HepG2 (cell line): ENCODE measurements around the gene TLR6. TPM values are rescaled to one million over a fixed set of nuclear protein-coding genes. Genes with fewer than 3 reads are reported as not detected.

Experiments
- ATAC-seq: fragments of 200-7000 bp; cut with Tn5 transposase; 3 replicates; pipeline ENCODE4 v1.9.1; 2020; ENCODE audit warnings: mild to moderate bottlenecking, moderate library complexity
- BruUV-seq: library from RNA; stranded (reverse); fragments of 400-500 nt; replicated peaks from 2 replicates; lab custom pipeline; 2021; lab: Mats Ljungman, UMichigan
- CTCF ChIA-PET: fragments of 300-600 bp; formaldehyde crosslinking; extraction: SDS; loops from one replicate; lab custom pipeline; 2021; ENCODE audit warnings: low total read pairs, inconsistent platforms, low intra/inter-chr PET ratio; lab: Yijun Ruan, JAX
- POLR2A ChIA-PET: fragments of 350-600 bp; sonication (Branson Sonifier 250); formaldehyde crosslinking; loops from one replicate; lab custom pipeline; 2020; ENCODE audit warnings: antibody characterized with exemption, inconsistent platforms; lab: Yijun Ruan, JAX
- DNase-seq: peaks from one replicate; pipeline ENCODE4 v3.0.0-alpha.2; 2015; ENCODE audit warnings: low spot score
- FAIRE-seq: peaks from 3 replicates; lab custom pipeline; 2011; peaks lifted over from hg19 to GRCh38; lab: Jason Lieb, UNC
- H2AFZ ChIP-seq: one replicate; pipeline ENCODE4 v1.6.1; 2011; ENCODE audit warnings: low read length, inconsistent platforms
- H3K27ac ChIP-seq: fragments of 300-600 bp; 3 replicates; pipeline ENCODE4 v1.8.0; 2011; ENCODE audit warnings: mixed run types, mild to moderate bottlenecking, mixed read lengths, low read length, inconsistent platforms; ENCODE audit not compliant: insufficient read depth; ENCODE audit errors: extremely low read length
- H3K27me3 ChIP-seq, 2 experiments: fragments of 200-600 bp in 1 of 2; 2 replicates in 1 of 2; 3 replicates in 1 of 2; pipeline versions ENCODE4 v1.6.0 to v1.8.0; 2011; ENCODE audit warnings: low read length in 2 of 2, mild to moderate bottlenecking in 2 of 2, moderate library complexity in 2 of 2, inconsistent platforms in 1 of 2; ENCODE audit not compliant: insufficient read depth in 2 of 2, control insufficient read depth in 1 of 2
- H3K36me3 ChIP-seq, 2 experiments: fragments of 200-600 bp in 1 of 2; replicated peaks in 1 of 2; 2 replicates in 1 of 2; 3 replicates in 1 of 2; pipeline versions ENCODE4 v1.5.1 to v1.8.0; 2011; ENCODE audit warnings: low read length in 2 of 2, inconsistent platforms in 1 of 2; ENCODE audit not compliant: insufficient read depth in 2 of 2, control insufficient read depth in 1 of 2
- H3K4me1 ChIP-seq: 2 replicates; pipeline ENCODE4 v1.5.1; 2012; ENCODE audit warnings: low read length, inconsistent platforms; ENCODE audit not compliant: insufficient read depth
- H3K4me2 ChIP-seq: 2 replicates; pipeline ENCODE4 v1.6.0; 2011; ENCODE audit warnings: low read depth, low read length, inconsistent platforms
- H3K4me3 ChIP-seq, 3 experiments: fragments of 200-600 bp in 1 of 3; sonication (generic), shearing (Covaris generic) in 1 of 3; replicated peaks in 1 of 3; 2 replicates each; pipeline ENCODE4 v1.5.1; 2011 to 2016; ENCODE audit warnings: low read length in 3 of 3, inconsistent platforms in 2 of 3, low read depth in 2 of 3, mild to moderate bottlenecking in 2 of 3, control low read depth in 1 of 3, mixed read lengths in 1 of 3; ENCODE audit not compliant: insufficient read depth in 1 of 3
- H3K79me2 ChIP-seq: one replicate; pipeline ENCODE4 v1.6.1; 2011; ENCODE audit warnings: low read length, inconsistent platforms; ENCODE audit not compliant: insufficient read depth
- H3K9ac ChIP-seq: 2 replicates; pipeline ENCODE4 v1.6.0; 2011; ENCODE audit warnings: mild to moderate bottlenecking, low read depth, low read length, inconsistent platforms; ENCODE audit not compliant: insufficient read depth
- H3K9me3 ChIP-seq: 2 replicates; pipeline ENCODE4 v1.5.1; 2012; ENCODE audit warnings: mild to moderate bottlenecking, low read length
- H4K20me1 ChIP-seq: 2 replicates; pipeline ENCODE4 v1.6.0; 2011; ENCODE audit warnings: inconsistent platforms, mild to moderate bottlenecking, low read length, moderate library complexity; ENCODE audit not compliant: insufficient read depth
- HNRNPH1 ChIP-seq: fragments of 200-400 bp; formaldehyde crosslinking; optimal IDR thresholded peaks from 2 replicates; pipeline ENCODE3; 2017; ENCODE audit warnings: mild to moderate bottlenecking, low read depth, low read length
- NFYB ChIP-seq: sonication (generic); formaldehyde crosslinking; IDR thresholded peaks from 2 replicates; pipeline ENCODE4 v1.4.0; 2020; ENCODE audit warnings: missing genetic modification reagents
- PCBP1 ChIP-seq: fragments of 200-400 bp; formaldehyde crosslinking; IDR thresholded peaks from 2 replicates; pipeline ENCODE4 v1.6.1; 2017; ENCODE audit warnings: mild to moderate bottlenecking, low read depth, low read length, borderline replicate concordance
- POLR2A ChIP-seq, 2 experiments: IDR thresholded peaks; 2 replicates each; pipeline ENCODE4 v1.6.1; 2011; ENCODE audit warnings: low read depth in 2 of 2, low read length in 2 of 2, mild to moderate bottlenecking in 1 of 2, moderate library complexity in 1 of 2; ENCODE audit not compliant: insufficient read depth in 1 of 2
- POLR2AphosphoS5 ChIP-seq: IDR thresholded peaks from 2 replicates; pipeline ENCODE4 v1.6.1; 2012; ENCODE audit warnings: low read depth, low read length
- PRDM10 ChIP-seq: sonication (generic); formaldehyde crosslinking; IDR thresholded peaks from 2 replicates; pipeline ENCODE4 v1.4.0; 2020; ENCODE audit warnings: low read depth, missing genetic modification reagents
- PRPF4 ChIP-seq: fragments of 200-400 bp; formaldehyde crosslinking; IDR thresholded peaks from 2 replicates; pipeline ENCODE4 v1.6.1; 2016; ENCODE audit warnings: low read length, low read depth; ENCODE audit not compliant: poor library complexity, severe bottlenecking
- RBM22 ChIP-seq: fragments of 200-400 bp; formaldehyde crosslinking; optimal IDR thresholded peaks from 2 replicates; pipeline ENCODE3; 2017; ENCODE audit warnings: mild to moderate bottlenecking, low read length, moderate library complexity
- RCOR2 ChIP-seq: IDR thresholded peaks from 2 replicates; pipeline ENCODE4 v1.6.1; 2016; ENCODE audit warnings: missing biosample characterization, missing genetic modification reagents
- ZMYM2 ChIP-seq: sonication (generic); formaldehyde crosslinking; IDR thresholded peaks from 2 replicates; pipeline ENCODE4 v1.8.0; 2022; ENCODE audit warnings: mild to moderate bottlenecking, missing genetic modification reagents
- WGBS: methylation state at CpG from one replicate; pipeline ENCODE4 v1.1.6; 2017; ENCODE audit warnings: low lambda C conversion rate; 5-methylcytosine and 5-hydroxymethylcytosine counted together
- in situ Hi-C: cut with HindIII; loops from 2 replicates; pipeline ENCODE4 v1.10.0; 2017; ENCODE audit warnings: low pct_unique_long_range_greater_than_20kb; ENCODE audit not compliant: extremely low pct_ligation_motif_present
- intact Hi-C: fragments of 100-400 bp; cut with micrococcal nuclease; formaldehyde crosslinking; loops from one replicate; pipeline ENCODE4 v1.10.0; 2022; ENCODE audit not compliant: unreplicated experiment
- polyA plus RNA-seq, 8 experiments: library from polyadenylated mRNA; depleted of rRNA in 3 of 8; stranded (reverse) in 7 of 8; unstranded in 1 of 8; fragments of >200 nt; fragmentation: Illumina TruSeq in 4 of 8; extraction: Trizol in 4 of 8; gene quantifications; 2 replicates each; pipeline versions ENCODE4 v1.2.1 to v1.2.3, GENCODE V29; 2011 to 2016; ENCODE audit warnings: low read depth in 4 of 8, missing spikeins in 1 of 8, mixed read lengths in 1 of 8; ENCODE audit not compliant: insufficient read depth in 1 of 8
- total RNA-seq, 5 experiments: library from RNA; depleted of rRNA; stranded (reverse); fragments of >200 nt; fragmentation: Illumina TruSeq; extraction: Trizol; gene quantifications; 2 replicates each; pipeline ENCODE4 v1.2.3, GENCODE V29; 2016; ENCODE audit warnings: low read depth in 1 of 5

Gene TLR6
- total and polyA plus RNA-seq, 2 of the 13 experiments (the other 11 are each of a cell fraction or from before 2014, with no cell fraction given), result 0.33 to 0.71 TPM

- POLR2A ChIA-PET, result interaction anchor here (1.5 kb wide), 1 partner anchor 18 kb away, joined by 3 read pairs; no protein-coding TSS in a partner anchor
- no peak overlapping the region for H3K4me3 ChIP-seq
- intact Hi-C loops, result no loop called here
- peak overlapping the region; percentile 31 for H3K27ac ChIP-seq
- H3K4me1 ChIP-seq, result peaks cover 79% of the 10 kb centered on the region
- peaks cover 12% of the 10 kb centered on the region for H4K20me1 ChIP-seq
- CTCF ChIA-PET, result no interaction called here
- no peak overlapping the region for H3K4me2 ChIP-seq
- 92% methylated on average over 1 of the region's 1 CpG for WGBS
- BruUV-seq, result no TSS peak
- H3K79me2 ChIP-seq, result peaks cover 62% of the 10 kb centered on the region
- ATAC-seq, result no peak
- peak; percentile 23 for TF ChIP-seq PRPF4
- no peak for TF ChIP-seq RCOR2 (CRISPR knock-in tag)
- peak; percentile 25 to 35; a peak in 2 of 4 replicates for TF ChIP-seq POLR2A (IDR thresholded peaks at IDR 0.05; ENCODE audit: insufficient read depth in 1 of 2, low read depth in 2 of 2, low read length in 2 of 2)
- TF ChIP-seq PCBP1, result no peak
- no peak for TF ChIP-seq NFYB (CRISPR knock-in tag)
- peak; percentile 25 for TF ChIP-seq RBM22
- TF ChIP-seq PRDM10 (CRISPR knock-in tag), result no peak
- peak; percentile 15; the same call in 1 of the 2 replicates for TF ChIP-seq POLR2AphosphoS5
- no peak for TF ChIP-seq HNRNPH1
- no peak for TF ChIP-seq ZMYM2 (CRISPR knock-in tag)
- TF ChIP-seq, all 625 proteins: peak for 4
- peaks cover 7% of the 10 kb centered on the region in 2 experiments for H3K36me3 ChIP-seq
- DNase-seq, result no peak
- H2AFZ ChIP-seq, result no peak overlapping the region
- in situ Hi-C loops, result no loop called here
- no peaks in the 10 kb centered on the region for H3K27me3 ChIP-seq
- H3K9ac ChIP-seq, result no peak overlapping the region
- no peak for FAIRE-seq
- H3K9me3 ChIP-seq, result no peaks in the 10 kb centered on the region
Observed at GRCh38 chr4:38871593-38871992, 15.0 kb upstream of the TLR6 start.
